NCI-H128 (cell line): Measurements from ENCODE around the gene TBC1D10B.
"Not testable (repeated sequence)": the region's sequence is repeated elsewhere in the genome, so short reads cannot be mapped to it uniquely, and the experiment has no call there.

Experiments used
- DNase-seq: peaks from one replicate; lab custom pipeline; 2025; ENCODE audit not compliant: unreplicated experiment; lab: John Stamatoyannopoulos, UW

The TBC1D10B gene

DNA sequence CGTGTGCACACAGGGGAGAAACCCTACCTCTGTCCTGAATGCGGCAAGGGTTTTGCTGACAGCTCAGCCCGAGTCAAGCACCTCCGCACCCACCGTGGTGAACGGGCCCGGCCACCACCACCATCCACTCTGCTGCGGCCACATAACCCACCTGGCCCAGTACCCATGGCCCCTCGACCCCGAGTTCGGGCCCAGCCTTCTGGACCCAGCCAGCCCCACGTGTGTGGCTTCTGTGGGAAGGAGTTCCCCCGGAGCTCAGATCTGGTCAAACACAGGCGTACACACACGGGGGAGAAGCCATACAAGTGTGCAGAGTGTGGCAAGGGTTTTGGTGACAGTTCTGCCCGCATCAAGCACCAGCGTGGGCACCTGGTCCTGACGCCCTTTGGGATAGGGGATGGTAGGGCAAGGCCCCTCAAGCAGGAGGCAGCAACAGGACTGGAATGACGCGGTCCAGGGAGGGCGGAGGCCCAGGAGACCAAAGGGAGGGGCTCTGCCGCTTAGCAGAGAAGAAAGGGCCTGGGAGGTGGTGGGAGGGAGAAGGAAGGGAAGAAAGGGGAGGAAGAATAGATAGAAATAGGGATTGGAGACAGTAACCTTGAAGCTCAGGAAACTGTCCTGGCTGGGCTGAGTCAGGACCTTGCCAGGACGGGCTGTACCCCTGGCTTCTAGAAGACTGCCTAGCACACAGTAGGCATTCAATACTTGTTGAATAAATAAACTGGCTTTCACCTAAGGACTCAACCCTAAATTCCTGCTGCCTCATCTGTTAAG is 28.6 kb upstream of the TBC1D10B start:
- DNase-seq, result no peak

DNA sequence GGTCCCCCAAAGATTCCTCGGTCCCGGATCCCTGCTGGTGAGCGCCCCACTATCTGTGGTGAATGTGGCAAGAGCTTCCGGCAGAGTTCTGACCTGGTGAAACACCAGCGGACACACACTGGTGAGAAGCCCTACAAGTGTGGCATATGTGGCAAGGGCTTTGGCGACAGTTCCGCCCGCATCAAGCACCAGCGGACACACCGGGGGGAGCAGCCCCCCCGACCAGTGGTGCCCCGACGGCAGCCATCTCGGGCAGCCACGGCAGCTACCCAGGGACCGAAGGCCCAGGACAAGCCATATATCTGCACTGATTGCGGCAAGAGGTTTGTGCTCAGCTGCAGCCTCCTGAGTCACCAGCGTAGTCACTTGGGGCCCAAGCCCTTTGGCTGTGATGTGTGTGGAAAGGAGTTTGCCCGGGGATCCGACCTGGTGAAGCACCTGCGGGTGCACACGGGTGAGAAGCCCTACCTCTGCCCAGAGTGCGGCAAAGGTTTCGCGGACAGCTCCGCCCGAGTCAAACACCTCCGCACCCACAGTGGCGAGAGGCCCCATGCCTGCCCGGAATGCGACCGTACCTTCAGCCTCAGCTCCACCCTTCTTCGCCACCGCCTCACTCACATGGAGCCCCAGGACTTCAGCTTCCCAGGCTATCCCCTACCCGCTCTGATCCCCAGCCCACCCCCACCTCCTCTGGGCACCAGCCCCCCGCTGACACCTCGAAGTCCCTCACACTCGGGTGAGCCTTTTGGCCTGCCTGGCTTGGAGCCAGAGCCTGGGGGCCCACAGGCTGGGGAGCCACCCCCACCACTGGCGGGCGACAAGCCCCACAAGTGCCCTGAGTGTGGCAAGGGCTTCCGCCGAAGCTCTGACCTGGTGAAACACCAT is 27.7 kb upstream of the TBC1D10B start:
- no peak for DNase-seq

DNA sequence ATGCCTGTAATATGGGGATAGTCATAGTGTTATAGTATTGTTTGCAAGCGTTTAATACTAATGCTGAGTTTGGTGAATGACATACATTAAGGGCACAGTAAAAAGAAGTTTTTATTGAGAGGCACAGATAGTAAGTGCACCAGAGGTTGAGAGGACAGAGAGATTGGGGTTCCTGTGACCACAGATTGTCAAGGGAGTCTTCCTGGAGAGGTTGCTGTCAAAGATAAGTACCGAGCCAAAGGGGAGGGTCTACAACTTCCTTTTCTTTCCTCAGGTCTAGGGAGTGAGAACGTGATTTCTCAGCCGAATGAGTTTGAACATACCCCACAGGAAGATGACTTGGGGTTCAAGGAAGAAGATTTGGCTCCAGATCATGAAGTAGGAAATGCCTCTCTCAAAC is 26.8 kb upstream of the TBC1D10B start:
- no peak for DNase-seq

DNA sequence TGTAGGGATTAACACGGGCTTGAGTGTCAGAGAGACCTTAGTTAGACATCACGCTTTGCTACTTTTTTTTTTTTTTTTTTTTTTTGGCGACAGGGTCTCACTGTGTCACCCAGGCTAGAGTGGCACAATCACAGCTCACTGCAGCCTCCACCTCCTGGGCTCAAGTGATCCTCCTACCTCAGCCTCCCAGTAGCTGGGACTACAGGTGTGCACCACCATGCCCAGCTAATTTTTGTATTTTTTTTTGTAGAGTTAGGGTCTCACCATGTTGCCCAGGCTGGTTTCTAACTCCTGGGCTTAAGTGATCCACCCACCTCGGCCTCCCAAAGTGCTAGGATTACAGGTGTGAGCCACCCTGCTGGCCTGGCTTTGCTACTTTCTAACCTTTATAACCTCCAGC is 26.3 kb upstream of the TBC1D10B start:
- DNase-seq, result not testable (repeated sequence)

DNA sequence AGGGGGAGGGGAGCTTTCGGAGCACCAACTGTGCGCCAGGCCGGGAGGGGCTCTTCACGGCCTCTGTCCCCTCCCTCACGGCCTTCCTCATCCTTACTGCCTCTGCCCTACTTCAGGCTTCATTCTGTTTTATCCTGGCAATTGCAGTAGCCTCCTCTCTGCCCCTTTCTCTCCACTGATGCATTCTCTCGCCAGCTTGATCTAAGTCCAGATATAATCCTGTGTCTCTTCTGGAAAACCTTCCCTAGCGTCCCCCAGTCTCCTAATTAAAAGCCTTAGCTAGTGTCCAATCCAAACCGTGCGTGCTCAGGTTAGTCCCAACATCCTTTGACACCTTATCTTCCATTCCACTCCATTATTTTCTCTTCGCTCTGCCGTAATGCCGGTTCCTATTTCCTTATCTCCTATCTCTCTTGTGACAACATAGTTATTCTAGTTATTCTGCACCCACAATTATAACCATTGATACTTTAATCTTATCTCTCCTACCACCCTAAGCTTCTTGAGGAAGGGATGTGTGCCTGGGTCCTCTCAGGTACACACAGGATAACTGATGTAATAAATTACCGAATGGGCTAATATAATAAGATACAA is 25.8 kb upstream of the TBC1D10B start:
- no peak for DNase-seq

DNA sequence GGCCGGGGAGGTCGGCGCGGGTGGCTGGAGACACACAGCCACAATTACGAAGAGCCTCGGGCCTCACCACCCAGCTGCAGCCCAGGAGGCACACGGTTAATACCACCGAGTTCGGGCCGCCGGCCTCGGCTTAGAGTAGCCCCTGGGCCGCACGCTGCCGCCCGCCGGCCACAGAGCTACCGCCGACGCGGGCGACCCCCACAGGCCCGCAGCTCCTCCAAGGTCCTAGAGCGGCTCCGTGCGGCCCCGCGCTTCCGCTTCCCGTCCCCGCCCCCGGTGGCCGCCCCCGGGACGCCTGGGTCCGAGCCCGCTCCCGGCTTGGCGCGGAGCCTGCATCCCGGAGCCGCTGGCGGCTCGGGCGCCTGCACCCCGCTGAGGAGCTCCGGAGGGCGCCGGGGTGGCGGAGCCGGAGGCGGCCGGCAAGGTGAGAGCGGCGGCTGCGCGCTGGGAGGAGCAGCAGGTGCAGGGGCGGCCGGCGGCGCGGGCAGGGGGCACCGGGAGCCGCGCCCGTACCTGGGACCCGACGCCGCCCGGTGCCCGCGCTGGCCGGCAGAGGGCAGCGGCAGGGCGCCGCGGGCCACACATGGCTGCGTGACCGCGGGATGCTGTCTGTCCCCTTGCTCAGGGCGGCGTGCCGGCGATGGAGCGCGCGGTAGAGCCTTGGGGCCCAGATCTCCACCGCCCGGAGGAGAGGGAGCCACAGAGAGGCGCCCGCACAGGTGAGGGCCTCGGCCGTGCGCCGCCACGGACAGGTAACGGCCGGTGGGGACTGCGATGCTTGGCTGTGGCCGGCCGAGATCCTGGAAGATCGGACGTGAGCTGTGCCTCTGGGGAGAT is 25.1 kb upstream of the TBC1D10B start, which contains the start of gene ZNF48:
ZNF48 (plus strand) TSS at position 266 of the 837 bp plus-strand sequence; CDS start at position 641, 375 bp downstream.
- DNase-seq, result peak; percentile 55

DNA sequence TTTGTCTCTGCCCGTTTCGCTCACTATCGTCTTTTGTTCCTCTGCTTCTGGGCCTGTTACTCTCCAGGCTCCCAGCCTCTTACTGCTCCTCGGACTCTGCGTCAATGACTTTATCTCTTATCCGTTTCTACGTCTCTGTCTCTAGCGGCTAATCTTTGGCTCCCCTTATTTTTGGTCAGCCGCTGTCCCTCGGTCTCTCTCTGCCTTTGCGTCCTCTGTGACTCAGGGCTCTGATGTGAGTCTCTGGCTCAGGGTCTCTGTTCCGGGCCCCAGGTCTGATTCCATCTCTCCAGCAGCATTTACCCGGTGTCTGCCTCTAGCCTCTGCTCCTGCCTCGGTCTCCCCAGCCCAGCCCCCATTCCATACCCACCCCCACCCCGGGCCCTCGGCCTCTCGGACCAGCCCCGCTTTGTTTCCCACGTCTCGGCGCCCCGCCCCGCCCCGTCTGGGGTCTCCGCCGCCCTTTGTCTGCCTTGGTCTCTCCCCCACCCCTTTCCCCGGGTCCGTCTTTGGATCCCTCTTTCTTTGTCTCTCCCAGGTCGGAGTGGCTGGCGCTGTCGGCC is 24.4 kb upstream of the TBC1D10B start:
- no peak for DNase-seq

DNA sequence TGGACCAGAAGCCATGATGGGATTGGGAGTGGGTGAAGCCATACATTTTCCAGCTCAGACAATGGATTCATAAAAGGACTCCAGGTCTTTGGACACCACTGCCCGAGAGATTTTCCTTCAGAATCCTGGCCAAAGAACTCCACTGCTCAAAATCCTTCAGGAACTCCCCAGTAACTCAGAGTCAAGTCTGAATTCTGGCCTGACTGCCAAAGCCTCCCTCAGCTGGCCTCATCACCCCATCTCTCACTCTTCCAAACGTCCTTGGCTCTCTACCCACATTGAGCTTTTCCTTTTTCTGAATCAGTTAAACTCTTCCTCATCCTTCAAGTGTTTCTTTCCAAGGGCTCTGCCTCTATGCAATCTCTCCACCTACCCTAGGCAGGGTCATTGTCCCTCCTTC is 13.2 kb upstream of the TBC1D10B start:
- no peak for DNase-seq

DNA sequence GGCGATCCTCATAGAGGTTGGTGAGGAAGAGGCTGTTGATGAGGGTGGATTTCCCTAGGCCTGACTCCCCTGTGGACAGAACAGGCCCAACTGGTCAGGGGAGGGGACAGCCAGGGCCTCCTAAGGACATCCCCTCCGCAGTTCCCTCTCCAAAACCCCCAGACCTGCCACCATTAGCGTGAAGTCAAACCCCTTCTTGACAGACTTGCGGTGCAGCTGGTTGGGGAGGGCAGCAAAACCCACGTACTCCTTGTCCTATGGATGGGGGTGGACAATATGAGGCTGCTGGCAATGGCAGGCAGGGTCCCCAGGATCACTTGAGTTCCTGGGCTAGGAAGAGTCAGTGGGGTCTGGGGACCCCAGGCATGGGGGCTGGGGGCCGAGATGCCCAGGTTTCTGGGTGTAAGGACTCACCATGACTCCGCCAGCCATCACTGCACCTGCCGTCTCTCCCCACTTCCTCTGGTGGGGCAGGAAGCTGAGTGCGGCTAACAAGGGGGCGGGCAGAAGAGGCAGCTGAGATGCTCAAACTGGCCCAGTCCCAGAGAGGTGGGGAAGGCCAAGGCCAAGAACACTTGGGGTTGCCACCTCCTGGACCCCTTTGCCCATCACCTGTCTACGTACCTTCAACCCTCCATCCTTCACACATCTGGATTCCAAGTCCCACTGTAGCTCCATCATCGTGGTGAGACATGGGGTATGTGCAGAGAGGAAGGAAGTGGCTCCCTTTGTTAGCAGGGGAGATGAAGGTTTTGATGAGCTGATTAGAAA is 12.0 kb upstream of the TBC1D10B start, which contains the start of gene SEPTIN1:
SEPTIN1 (minus strand) TSS at position 451 of the 771 bp plus-strand sequence; CDS start at position 432, 19 bp downstream.
- DNase-seq, result no peak

DNA sequence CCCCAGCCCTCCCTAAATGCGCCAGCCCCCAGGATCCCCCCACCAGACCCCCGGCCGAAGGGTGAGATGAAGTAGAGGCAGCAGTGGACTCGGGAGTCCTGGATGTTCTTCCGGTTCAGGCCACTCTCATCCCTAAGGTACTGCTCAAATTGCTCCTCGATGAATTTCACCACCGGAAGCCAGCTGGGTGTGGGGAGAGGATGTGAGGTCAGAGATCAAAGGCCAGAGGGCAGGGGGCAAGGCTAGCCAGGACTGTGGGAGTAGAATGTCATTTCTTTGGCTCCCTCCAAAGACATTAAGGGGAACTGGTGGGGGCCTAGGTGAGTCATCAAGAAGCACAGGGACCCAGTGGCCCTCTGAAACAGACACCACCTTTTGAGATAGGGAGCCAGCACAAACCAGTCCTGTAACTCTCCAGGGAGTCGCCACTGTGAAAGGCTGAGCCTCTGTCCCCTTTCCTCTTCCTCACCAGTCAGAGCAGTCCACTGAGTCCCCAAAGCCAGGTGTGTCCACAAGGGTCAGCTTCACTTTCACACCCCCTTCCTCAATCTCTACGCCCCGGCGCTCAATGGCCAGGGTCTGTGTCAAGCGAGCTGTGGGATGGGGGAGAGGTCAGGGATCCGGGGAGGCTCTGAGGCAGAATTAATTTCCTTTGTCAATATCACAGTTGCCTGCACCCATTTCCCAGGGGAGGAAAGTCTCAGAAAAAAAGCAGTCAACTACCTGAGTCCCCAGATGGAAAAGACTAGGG is 11.2 kb upstream of the TBC1D10B start:
- no peak for DNase-seq

DNA sequence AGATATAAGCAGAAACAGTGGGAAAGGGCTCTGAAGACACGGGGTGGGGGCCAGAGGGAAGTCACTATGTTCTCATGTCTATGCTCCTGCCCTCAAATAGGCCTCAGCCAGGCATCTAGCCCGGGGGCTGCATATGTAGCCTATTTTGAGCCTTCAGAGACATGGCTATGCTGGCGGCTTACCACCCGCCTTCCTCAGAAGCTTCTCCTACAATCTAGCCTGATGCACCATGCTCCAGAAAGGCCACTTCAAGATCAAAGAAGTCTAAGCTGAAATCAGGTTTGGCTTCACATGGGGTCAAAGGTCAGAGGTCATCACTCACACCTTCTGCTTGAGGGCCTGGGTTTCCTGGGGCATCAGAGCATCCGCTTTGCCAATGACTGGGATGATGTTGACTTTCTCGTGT is 10.5 kb upstream of the TBC1D10B start:
- DNase-seq, result no peak

DNA sequence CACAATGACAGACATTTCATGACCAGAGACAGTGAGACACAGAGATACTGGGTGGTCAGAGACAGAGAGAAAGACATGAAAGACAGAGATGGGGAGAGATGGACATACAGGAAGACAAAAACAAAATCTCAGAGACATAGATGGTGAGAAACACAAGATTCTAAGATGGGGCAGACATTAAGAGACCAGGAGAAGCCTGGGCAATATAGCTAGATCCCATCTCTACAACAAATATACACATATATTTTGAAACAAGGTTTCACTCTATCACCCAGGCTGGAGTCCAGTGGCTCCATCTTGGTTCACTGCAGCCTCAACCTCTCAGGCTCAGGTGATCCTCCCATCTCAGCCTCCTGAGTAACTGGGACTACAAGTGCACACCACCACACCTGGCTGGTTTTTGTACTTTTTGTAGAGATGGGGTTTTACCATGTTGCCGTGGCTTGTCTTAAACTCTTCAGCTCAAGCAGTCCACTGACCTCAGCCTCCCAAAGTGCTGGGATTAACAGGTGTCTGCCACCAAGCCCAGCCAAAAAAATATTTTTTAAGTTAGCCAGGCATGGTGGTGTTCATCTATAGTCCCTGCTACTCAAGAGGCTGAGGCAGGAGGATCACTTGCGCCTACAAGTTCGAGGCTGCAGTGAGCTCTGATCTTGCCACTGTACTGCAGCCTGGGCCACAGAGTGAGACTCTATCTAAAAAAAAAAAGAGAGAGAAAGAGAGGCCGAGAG is 9.9 kb upstream of the TBC1D10B start:
- no peak for DNase-seq

DNA sequence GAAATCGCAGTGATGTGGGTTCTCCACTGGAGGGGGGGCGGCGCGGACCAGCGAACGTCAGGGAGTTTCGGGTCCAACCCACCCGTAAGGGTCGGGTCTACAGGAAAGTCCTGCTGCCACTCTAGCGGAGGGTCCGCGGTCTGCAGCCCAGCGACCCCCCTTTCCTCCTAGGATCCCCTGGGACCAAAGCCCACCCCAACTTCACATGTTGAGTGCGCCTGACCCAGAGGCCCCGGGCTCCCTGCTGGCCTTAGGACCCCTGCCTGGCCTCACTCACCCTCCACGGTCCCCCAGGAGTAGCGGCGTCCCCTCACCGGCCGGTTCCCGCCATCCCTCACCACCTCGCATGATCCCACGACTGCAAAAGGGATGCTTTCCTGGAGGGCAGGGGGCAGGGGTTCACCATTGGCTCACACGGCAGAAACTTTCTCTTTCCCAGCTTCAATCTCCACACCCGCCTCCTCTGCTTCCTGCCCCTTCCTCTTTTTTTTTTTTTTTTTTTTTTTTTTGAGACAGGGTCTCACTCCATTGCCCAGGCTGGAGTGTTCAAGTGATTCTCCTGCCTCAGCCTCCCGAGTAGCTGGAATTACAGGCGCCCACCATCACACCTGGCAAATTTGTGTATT is 9.0 kb upstream of the TBC1D10B start:
- no peak for DNase-seq

DNA sequence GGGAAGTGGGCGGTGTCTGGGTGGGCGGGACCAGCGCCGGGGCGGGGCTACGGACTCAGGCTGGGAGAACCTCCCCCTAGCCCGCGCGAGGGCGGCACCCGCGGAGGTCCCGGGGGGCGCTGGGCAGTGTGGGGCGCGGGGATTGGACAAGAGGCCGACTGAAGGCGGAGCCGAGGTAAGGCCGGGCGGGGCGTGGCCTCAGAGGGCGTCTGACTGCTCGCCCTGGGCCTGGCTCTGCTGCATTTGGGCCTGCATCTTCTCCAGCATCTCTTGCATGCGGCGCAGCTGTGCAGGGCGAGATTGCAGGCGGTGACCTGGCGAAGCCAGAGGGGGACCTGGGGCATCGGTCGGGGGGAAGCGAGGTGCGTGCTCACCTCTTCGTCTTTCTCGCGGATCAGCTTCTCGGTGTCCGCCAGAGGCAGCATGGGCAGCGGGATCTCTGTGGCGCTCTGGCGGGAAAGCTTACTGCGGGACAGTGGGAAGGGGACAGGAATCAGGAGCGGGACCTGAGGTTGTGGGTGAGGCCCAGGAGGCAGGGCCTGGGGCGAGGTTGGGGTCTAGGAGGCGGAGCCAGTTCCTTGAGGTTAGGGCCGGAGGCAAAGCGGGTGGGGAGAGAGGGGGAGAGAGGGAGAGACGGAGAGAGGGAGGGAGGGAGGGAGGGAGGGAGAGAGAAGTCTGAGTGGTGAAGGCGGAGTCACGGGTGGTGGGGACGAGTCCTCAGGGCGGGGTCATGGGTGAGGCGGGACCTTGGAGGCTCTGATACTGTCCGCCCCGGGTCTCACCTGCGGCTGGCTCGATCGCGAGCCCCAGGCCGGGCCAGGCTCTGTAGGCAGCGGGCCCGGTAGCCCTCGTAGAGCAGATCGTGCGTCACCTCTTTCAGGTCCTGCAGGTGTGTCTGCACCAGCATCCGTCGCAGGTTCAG is 8.2 kb upstream of the TBC1D10B start:
- DNase-seq, result peak; percentile 90

DNA sequence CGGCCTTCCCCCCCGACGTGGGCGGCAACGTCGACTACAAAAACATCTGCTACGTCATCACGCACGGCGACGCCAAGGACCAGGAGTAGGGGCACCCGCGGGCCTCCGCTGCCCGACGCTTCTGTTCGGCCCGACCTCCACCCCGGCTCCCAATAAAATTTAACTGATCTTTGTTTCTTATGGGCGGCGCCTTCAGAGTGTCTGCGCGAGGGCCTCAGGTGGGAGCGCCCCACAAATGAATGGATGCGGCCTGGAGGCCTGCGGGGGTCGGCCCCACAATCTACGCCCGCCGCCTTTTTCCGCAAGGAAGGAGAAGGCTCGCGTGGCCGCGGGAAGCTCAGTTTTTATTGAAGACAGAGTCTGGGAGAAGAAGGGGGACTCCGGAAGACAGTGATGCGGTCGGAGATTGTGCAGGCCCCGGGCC is 7.5 kb upstream of the TBC1D10B start:
- DNase-seq, result peak; percentile 72

DNA sequence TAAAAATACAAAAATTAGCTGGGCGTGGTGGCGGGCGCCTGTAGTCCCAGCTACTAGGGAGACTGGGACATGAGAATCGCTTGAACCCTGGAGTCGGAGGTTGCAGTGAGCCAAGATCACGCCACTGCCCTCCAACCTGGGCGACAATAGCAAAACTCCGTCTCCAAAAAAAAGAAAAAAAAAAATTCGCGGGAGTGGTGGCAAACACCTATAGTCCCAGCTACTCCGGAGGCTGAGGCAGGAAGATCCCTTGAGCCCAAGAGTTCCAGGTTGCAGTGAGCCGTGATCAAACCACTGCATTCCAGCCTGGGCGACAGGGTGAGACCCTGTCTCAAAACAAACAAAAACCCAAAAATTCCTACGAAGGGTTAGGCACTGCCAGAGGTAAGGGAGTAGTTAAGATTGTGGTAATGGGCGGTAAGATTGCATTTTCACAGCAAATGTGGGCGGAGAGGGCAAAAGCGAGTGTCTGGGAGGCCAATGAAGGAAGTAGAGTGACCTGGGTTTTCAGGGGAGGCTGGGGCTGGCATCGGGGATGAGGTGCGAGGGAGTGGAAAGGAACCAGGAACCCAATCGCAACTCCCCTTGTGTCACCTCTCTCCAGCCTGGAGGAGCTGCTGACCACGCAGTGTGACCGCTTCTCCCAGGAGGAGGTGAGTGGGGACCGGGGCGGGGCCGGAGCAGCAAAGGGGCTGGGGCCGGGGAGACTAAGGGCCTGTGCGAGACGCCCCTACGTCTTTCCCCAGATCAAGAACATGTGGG is 6.9 kb upstream of the TBC1D10B start:
- no peak for DNase-seq
